GM19438 (cell line): ENCODE measurements around the gene GCLC.
"Not testable (repeated sequence)": the region's sequence is repeated elsewhere in the genome, so short reads cannot be mapped to it uniquely, and the experiment has no call there.

Experiments used
- ATAC-seq: cut with Tn5 transposase; IDR thresholded peaks from one replicate; pipeline ENCODE4 v1.9.1; 2021; ENCODE audit warnings: low read depth; ENCODE audit not compliant: unreplicated experiment

GCLC gene

GRCh38 chr6:53544470-53545308 is at the start of gene GCLC:
Gene GCLC (minus strand): TSS chr6:53545101. CDS start chr6:53544645, 456 bp downstream.
- ATAC-seq: peak; percentile 64

GRCh38 chr6:53594596-53594995 is 49.7 kb upstream of the GCLC start:
- no peak for ATAC-seq

- no peak for ATAC-seq
Measured at GRCh38 chr6:53593001-53593488, 48.1 kb upstream of the GCLC start.

- no peak for ATAC-seq
Measured at GRCh38 chr6:53591873-53592272, 47.0 kb upstream of the GCLC start.

- ATAC-seq: no peak
Measured at GRCh38 chr6:53588816-53589509, 44.1 kb upstream of the GCLC start.

GRCh38 chr6:53587291-53587690 is 42.4 kb upstream of the GCLC start:
- ATAC-seq: no peak

GRCh38 chr6:53585208-53585900 is 40.5 kb upstream of the GCLC start:
- ATAC-seq: no peak

- ATAC-seq: no peak
Measured at GRCh38 chr6:53584726-53585125, 39.8 kb upstream of the GCLC start.

- no peak for ATAC-seq
Measured at GRCh38 chr6:53583451-53583850, 38.5 kb upstream of the GCLC start.

GRCh38 chr6:53582963-53583362 is 38.1 kb upstream of the GCLC start:
- no peak for ATAC-seq

- no peak for ATAC-seq
Measured at GRCh38 chr6:53581856-53582255, 37.0 kb upstream of the GCLC start.

GRCh38 chr6:53581173-53581773 is 36.4 kb upstream of the GCLC start:
- ATAC-seq: no peak

- no peak for ATAC-seq
Measured at GRCh38 chr6:53579338-53579737, 34.4 kb upstream of the GCLC start.

GRCh38 chr6:53578371-53578770 is 33.5 kb upstream of the GCLC start:
- no peak for ATAC-seq

- no peak for ATAC-seq
Measured at GRCh38 chr6:53573299-53573698, 28.4 kb upstream of the GCLC start.

GRCh38 chr6:53572379-53572778 is 27.5 kb upstream of the GCLC start:
- not testable (repeated sequence) for ATAC-seq

GRCh38 chr6:53568776-53569616 is 24.1 kb upstream of the GCLC start:
- no peak for ATAC-seq

- ATAC-seq: no peak
Measured at GRCh38 chr6:53567701-53568100, 22.8 kb upstream of the GCLC start.

GRCh38 chr6:53566755-53567154 is 21.9 kb upstream of the GCLC start:
- no peak for ATAC-seq

GRCh38 chr6:53565886-53566285 is 21.0 kb upstream of the GCLC start:
- ATAC-seq: no peak
